ENCODE data around the gene OR4D1. TPM values are rescaled to one million over a fixed set of nuclear protein-coding genes. Genes with fewer than 3 reads are reported as not detected.
"Not testable (repeated sequence)": the region's sequence is repeated elsewhere in the genome, so short reads cannot be mapped to it uniquely, and the experiment has no call there.

The OR4D1 gene
- total and polyA plus RNA-seq, 2 donors (not counting 1 experiment from before 2014, with no cell fraction given) = not detected

GRCh38 chr17:58120195-58120822, 27.9 kb upstream of the OR4D1 start:
- Histone ChIP-seq H3K9me3 (ENCODE audit: control insufficient read depth, insufficient read depth, low read depth, low read length) (no peaks in the 10 kb centered on the region), H3K27ac (ENCODE audit: insufficient read depth, low read length) (no peak overlapping the region), H3K4me2 (ENCODE audit: extremely low read depth, insufficient read depth, low read length) (no peak overlapping the region), H2AFZ (ENCODE audit: low read length) (no peak overlapping the region), H3K4me1 (ENCODE audit: control insufficient read depth, extremely low read depth, insufficient read depth, low read length) (no peaks in the 10 kb centered on the region), H3K79me2 (ENCODE audit: control insufficient read depth, insufficient read depth, low read length) (no peaks in the 10 kb centered on the region), H3K27me3 (ENCODE audit: control insufficient read depth, insufficient read depth, low read length) (no peaks in the 10 kb centered on the region), H3K4me3 (replicated peaks in 1 of 4; ENCODE audit: control extremely low read depth in 1 of 4, insufficient read depth in 1 of 4, low read depth in 3 of 4, low read length in 4 of 4) (no peak overlapping the region), H3K9ac (ENCODE audit: insufficient read depth, low read length) (no peak overlapping the region), H4K20me1 (ENCODE audit: control insufficient read depth, extremely low read depth, insufficient read depth, low read length) (no peaks in the 10 kb centered on the region), H3K36me3 (ENCODE audit: control insufficient read depth, insufficient read depth, low read length) (no peaks in the 10 kb centered on the region)
- TF ChIP-seq CTCF (conservative IDR thresholded peaks at IDR 0.05 in 1 of 2, IDR thresholded peaks at IDR 0.05 in 1 of 2; ENCODE audit: low read depth in 1 of 2, low read length in 2 of 2) = no peak
- no peak for TF ChIP-seq EZH2 (IDR thresholded peaks at IDR 0.05; ENCODE audit: low read length, missing control alignments)
- peak; percentile 54 to 70 for DNase-seq (ENCODE audit: low read depth in 2 of 2)

- Histone ChIP-seq H3K9me3 (ENCODE audit: control insufficient read depth, insufficient read depth, low read depth, low read length) (no peaks in the 10 kb centered on the region), H3K27me3 (ENCODE audit: control insufficient read depth, insufficient read depth, low read length) (no peaks in the 10 kb centered on the region), H2AFZ (ENCODE audit: low read length) (no peak overlapping the region), H3K36me3 (ENCODE audit: control insufficient read depth, insufficient read depth, low read length) (no peaks in the 10 kb centered on the region), H3K4me1 (ENCODE audit: control insufficient read depth, extremely low read depth, insufficient read depth, low read length) (no peaks in the 10 kb centered on the region), H3K4me3 (replicated peaks in 1 of 4; ENCODE audit: control extremely low read depth in 1 of 4, insufficient read depth in 1 of 4, low read depth in 3 of 4, low read length in 4 of 4) (no peak overlapping the region), H3K79me2 (ENCODE audit: control insufficient read depth, insufficient read depth, low read length) (no peaks in the 10 kb centered on the region), H3K27ac (ENCODE audit: insufficient read depth, low read length) (no peak overlapping the region), H3K9ac (ENCODE audit: insufficient read depth, low read length) (no peak overlapping the region), H3K4me2 (ENCODE audit: extremely low read depth, insufficient read depth, low read length) (no peak overlapping the region), H4K20me1 (ENCODE audit: control insufficient read depth, extremely low read depth, insufficient read depth, low read length) (no peaks in the 10 kb centered on the region)
- TF ChIP-seq EZH2 (IDR thresholded peaks at IDR 0.05; ENCODE audit: low read length, missing control alignments) (no peak), CTCF (conservative IDR thresholded peaks at IDR 0.05 in 1 of 2, IDR thresholded peaks at IDR 0.05 in 1 of 2; ENCODE audit: low read depth in 1 of 2, low read length in 2 of 2) (peak in 1 of 2 donors; percentile 26)
- DNase-seq (ENCODE audit: low read depth in 2 of 2) = peak; percentile 35 to 46
Observed at GRCh38 chr17:58121925-58122324, 26.3 kb upstream of the OR4D1 start.

GRCh38 chr17:58127846-58128245, 20.3 kb upstream of the OR4D1 start:
- H3K4me2 ChIP-seq (ENCODE audit: extremely low read depth, insufficient read depth, low read length) = no peak overlapping the region
- no peak overlapping the region for H3K27ac ChIP-seq (ENCODE audit: insufficient read depth, low read length)
- H3K79me2 ChIP-seq (ENCODE audit: control insufficient read depth, insufficient read depth, low read length) = no peaks in the 10 kb centered on the region
- no peak for TF ChIP-seq CTCF (conservative IDR thresholded peaks at IDR 0.05 in 1 of 2, IDR thresholded peaks at IDR 0.05 in 1 of 2; ENCODE audit: low read depth in 1 of 2, low read length in 2 of 2)
- no peak for TF ChIP-seq EZH2 (IDR thresholded peaks at IDR 0.05; ENCODE audit: low read length, missing control alignments)
- no peaks in the 10 kb centered on the region for H3K4me1 ChIP-seq (ENCODE audit: control insufficient read depth, extremely low read depth, insufficient read depth, low read length)
- H3K27me3 ChIP-seq (ENCODE audit: control insufficient read depth, insufficient read depth, low read length) = no peaks in the 10 kb centered on the region
- H3K36me3 ChIP-seq (ENCODE audit: control insufficient read depth, insufficient read depth, low read length) = no peaks in the 10 kb centered on the region
- no peak overlapping the region for H3K4me3 ChIP-seq (replicated peaks in 1 of 4; ENCODE audit: control extremely low read depth in 1 of 4, insufficient read depth in 1 of 4, low read depth in 3 of 4, low read length in 4 of 4)
- H4K20me1 ChIP-seq (ENCODE audit: control insufficient read depth, extremely low read depth, insufficient read depth, low read length) = no peaks in the 10 kb centered on the region
- H3K9me3 ChIP-seq (ENCODE audit: control insufficient read depth, insufficient read depth, low read depth, low read length) = no peaks in the 10 kb centered on the region
- no peak overlapping the region for H2AFZ ChIP-seq (ENCODE audit: low read length)
- no peak for DNase-seq (ENCODE audit: low read depth in 2 of 2)
- H3K9ac ChIP-seq (ENCODE audit: insufficient read depth, low read length) = no peak overlapping the region

GRCh38 chr17:58132697-58133096, 15.5 kb upstream of the OR4D1 start:
- not testable (repeated sequence) for H3K36me3 ChIP-seq (ENCODE audit: control insufficient read depth, insufficient read depth, low read length); H3K79me2 ChIP-seq (ENCODE audit: control insufficient read depth, insufficient read depth, low read length); H4K20me1 ChIP-seq (ENCODE audit: control insufficient read depth, extremely low read depth, insufficient read depth, low read length)

More at GRCh38 chr17:58132697-58133096, 15.5 kb upstream of the OR4D1 start:
- not testable (repeated sequence) for H3K27ac ChIP-seq (ENCODE audit: insufficient read depth, low read length); H3K4me3 ChIP-seq (replicated peaks in 1 of 4; ENCODE audit: control extremely low read depth in 1 of 4, insufficient read depth in 1 of 4, low read depth in 3 of 4, low read length in 4 of 4); H3K9ac ChIP-seq (ENCODE audit: insufficient read depth, low read length); DNase-seq (ENCODE audit: low read depth in 2 of 2); H3K4me1 ChIP-seq (ENCODE audit: control insufficient read depth, extremely low read depth, insufficient read depth, low read length); H3K27me3 ChIP-seq (ENCODE audit: control insufficient read depth, insufficient read depth, low read length); H3K4me2 ChIP-seq (ENCODE audit: extremely low read depth, insufficient read depth, low read length); H3K9me3 ChIP-seq (ENCODE audit: control insufficient read depth, insufficient read depth, low read depth, low read length); H2AFZ ChIP-seq (ENCODE audit: low read length)

All from fibroblast of lung (primary cell).